Measurements from ENCODE around the gene RSPH6A.

RSPH6A gene

DNA sequence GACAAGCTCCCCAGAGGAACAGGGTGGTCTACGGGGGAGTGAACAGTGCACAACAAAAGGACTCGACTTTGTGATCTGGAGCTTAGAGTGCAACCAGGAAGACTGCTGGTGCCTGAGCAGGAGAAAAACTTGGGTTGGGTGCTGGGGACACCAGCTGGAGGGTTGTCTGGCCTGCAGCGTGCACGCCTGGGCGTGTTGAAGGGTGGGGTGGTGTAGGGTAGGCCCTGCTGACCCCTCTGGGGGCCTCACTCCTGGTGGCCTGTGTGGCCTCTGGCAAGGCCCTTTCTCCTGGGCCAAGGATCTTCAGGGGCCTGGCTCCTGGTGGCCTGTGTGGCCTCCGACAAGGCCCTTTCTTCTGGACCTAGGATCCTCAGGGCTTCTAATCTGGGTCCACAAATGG, 4.7 kb upstream of the RSPH6A start:
- no peak for TF ChIP-seq CTCF (IDR thresholded peaks at IDR 0.05)

DNA sequence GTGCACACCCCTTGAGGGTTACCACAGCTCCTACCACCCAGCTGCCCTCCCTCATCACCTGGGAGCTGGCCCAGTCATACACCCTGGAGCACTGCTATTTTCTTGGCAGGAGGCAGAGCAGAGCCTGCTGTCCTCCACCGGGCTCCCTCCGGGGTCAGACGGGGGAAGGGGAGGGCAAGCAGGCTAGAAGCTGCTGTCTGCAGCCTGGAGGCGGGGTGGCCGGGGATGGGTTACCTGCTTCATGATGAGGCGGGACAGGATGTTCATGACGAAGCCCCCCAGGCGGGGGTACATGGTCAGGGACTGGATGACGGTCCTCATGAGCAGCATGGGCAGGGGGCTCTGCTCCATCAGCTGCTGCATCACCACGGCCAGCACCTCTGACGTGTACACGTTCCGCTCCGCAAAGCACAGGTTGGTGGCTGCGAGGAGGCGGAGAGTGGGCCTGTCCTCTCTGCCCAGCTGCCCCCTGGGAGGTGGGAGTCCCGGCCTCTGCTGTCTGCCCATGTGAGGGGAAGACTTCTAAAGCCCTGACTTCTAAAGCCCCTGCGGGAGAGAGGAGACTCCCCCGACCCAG, 2.7 kb upstream of the RSPH6A start:
- TF ChIP-seq CTCF (IDR thresholded peaks at IDR 0.05), result no peak

DNA sequence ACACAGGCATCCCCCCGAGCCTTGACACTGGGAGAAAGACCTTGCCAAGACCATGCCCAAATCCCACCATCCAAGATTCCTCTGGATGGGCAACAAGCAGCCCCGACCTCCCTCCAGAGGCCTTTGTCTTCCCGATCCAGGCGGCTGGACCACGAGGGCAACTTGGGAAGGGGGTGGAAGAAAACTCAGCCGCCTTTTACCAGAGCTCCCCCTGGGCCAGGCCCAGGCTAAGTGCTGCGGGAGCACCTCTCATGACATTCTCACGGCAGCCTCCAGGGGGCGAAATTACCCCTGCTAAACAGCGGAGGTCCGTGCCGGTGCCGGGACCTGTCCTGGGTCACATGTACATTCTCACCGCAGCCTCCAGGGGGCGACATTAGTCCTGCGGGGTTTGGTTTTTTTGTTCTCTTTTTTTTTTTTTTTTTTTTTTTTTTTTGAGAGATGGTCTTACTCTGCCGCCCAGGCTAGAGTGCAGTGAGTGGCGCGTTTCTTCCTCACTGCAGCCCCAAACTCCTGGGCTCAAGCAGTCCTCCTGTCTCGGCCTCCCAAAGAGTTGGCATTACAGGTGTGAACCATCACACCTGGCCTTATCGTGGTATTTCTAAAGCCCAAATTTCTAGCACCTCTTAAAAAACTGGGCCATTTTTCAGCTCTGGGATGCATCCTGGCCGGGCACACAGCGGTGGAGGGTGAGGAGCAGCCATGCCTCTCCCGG, 2.1 kb upstream of the RSPH6A start:
- peak; percentile 75 for TF ChIP-seq CTCF (IDR thresholded peaks at IDR 0.05)

DNA sequence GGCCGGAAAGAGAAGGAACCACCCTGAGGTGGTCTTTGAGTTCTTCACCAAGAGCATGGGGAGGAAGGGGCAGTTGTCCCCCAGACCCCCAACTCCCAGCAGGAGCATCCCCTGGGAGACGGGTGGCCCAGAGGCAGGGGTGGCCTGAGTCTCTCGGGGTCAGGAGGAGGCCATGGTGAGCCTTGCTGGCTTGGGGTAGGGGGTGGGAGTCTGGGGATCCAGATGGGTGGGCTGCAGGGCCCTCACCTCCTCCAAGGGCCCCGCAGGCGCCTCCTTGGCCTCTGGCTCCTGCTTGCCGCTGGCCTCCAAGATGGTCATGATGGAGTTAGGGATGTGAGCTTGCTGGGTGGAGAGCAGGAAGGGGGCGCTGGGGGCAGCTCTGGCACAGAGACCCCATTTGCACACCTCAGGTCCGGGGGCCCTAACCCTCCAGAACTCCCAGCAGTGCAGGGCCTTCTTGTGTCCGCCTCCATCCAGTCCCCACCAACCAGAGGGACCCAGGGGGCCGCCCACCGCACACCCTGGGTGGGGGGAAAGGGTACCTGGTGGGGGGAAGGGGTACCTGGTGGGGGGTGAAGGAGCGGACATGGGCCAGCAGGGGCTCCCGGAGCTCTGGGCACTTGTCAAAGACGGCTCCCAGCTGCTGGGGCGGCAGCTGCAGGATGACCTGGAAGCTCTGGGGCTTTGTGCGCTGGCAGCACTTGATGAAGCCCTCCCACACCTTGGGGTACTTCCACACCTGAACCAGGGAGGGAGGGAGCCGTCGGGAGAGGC, 1.3 kb upstream of the RSPH6A start:
- no peak for TF ChIP-seq CTCF (IDR thresholded peaks at IDR 0.05)

DNA sequence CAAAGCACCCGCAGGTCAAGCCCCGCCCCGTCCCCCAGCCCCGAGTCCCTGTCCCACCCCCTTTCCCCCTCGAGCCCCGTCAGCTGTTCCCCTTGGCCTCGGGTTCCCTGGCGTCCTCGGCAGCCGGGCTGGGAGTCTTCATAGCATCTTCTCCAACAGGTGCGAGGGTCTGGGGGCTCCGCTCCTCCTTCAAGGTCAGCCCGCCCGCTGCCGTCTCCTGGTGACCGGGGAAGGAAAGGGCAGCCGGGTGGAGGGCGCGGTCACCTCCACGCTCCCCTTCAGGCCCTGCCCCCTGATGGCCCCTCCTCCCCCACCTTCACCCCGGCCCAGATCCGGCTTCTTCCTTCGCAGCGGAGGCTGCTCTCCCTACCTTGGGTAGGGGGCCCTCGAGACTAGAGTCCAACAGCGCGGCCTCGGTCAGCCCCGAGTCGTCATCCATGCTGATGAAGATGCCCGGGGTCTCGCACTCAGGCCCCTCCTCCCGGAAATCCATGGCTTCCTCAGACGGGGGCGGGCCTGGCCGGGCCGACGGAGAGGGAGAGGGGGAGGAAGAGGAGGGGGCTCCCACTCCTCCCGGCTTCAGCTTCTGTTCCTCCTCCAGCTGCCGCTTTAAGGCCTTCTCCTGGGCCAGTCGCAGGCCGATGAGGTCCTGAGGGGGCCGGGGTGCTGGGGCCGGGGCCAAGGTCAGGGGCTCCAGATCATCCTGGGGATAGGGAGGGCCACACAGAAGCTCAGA, 541 bp upstream of the RSPH6A start:
- TF ChIP-seq CTCF (IDR thresholded peaks at IDR 0.05), result no peak

GRCh38 chr19:45814166-45814780, 835 bp downstream of the RSPH6A start:
- TF ChIP-seq CTCF (IDR thresholded peaks at IDR 0.05), result no peak

- TF ChIP-seq CTCF (IDR thresholded peaks at IDR 0.05), result no peak
Observed at GRCh38 chr19:45812297-45812696, 2.8 kb downstream of the RSPH6A start.
